Body of pancreas (tissue), 4 donors: ENCODE data around the gene RNF10. TPM values are rescaled to one million over a fixed set of nuclear protein-coding genes. Genes with fewer than 3 reads are reported as not detected.

Source experiments
- ATAC-seq: fragments of 150-250 bp; one replicate; pipeline ENCODE4 v1.9.1; 2016
- DNase-seq, 4 donors: peaks; one replicate each; pipeline ENCODE4 v3.0.0-alpha.2; 2019
- H3K27ac ChIP-seq, 4 donors: fragments of 200-600 bp; sonication (generic); 1 replicate in 3 of 4; 2 replicates in 1 of 4; pipeline versions ENCODE4 v1.5.1 to v1.6.1; 2016 to 2019; ENCODE audit warnings: mild to moderate bottlenecking in 1 of 4, mixed read lengths in 1 of 4, moderate library complexity in 1 of 4
- H3K27me3 ChIP-seq, 2 donors: fragments of 200-600 bp; sonication (generic); one replicate each; pipeline ENCODE4 v1.6.0; 2016; ENCODE audit warnings: mild to moderate bottlenecking in 1 of 2
- H3K36me3 ChIP-seq, 2 donors: fragments of 200-600 bp; sonication (generic); replicated peaks in 1 of 2; 2 replicates each; pipeline ENCODE4 v1.5.1; 2016; ENCODE audit warnings: low read depth in 2 of 2; ENCODE audit not compliant: insufficient read depth in 1 of 2
- H3K4me1 ChIP-seq: fragments of 200-600 bp; sonication (generic); one replicate; pipeline ENCODE4 v1.6.0; 2016
- H3K4me3 ChIP-seq, 2 donors: fragments of 200-600 bp; sonication (generic); 1 replicate in 1 of 2; 2 replicates in 1 of 2; pipeline ENCODE4 v1.5.1; 2016 to 2019
- H3K9me3 ChIP-seq, 3 donors: fragments of 200-600 bp; sonication (generic); 1 replicate in 2 of 3; 2 replicates in 1 of 3; pipeline ENCODE4 v1.5.1; 2016
- POLR2A ChIP-seq, 3 donors: fragments of 450-650 bp; IDR thresholded peaks; one replicate each; pipeline ENCODE4 v1.6.1; 2016; ENCODE audit warnings: antibody characterized with exemption in 3 of 3, mild to moderate bottlenecking in 2 of 3
- WGBS, 2 donors: methylation state at CpG; one replicate each; pipeline ENCODE4 v1.1.5; 2017; 5-methylcytosine and 5-hydroxymethylcytosine counted together
- intact Hi-C: fragments of 100-400 bp; cut with DNase I; formaldehyde crosslinking; loops from one replicate; pipeline ENCODE4 v1.15.1; 2023
- total RNA-seq, 2 donors: library from RNA; depleted of rRNA; stranded (reverse); fragments of >200 nt; gene quantifications; one replicate each; pipeline ENCODE4 v1.1.0, GENCODE V29; 2016
- TF ChIP-seq, protein P1 (sequence below), 7 experiments: fragments of 450-650 bp in 4 of 7; fragments of 200-600 bp in 3 of 7; sonication (generic) in 3 of 7; IDR thresholded peaks; one replicate each; pipeline ENCODE4 v1.5.1; 2016 to 2019; ENCODE audit warnings: antibody characterized with exemption in 7 of 7

RNF10 gene
- total RNA-seq, 2 donors from 2014 or later, result 62.5 to 124 TPM

DNA sequence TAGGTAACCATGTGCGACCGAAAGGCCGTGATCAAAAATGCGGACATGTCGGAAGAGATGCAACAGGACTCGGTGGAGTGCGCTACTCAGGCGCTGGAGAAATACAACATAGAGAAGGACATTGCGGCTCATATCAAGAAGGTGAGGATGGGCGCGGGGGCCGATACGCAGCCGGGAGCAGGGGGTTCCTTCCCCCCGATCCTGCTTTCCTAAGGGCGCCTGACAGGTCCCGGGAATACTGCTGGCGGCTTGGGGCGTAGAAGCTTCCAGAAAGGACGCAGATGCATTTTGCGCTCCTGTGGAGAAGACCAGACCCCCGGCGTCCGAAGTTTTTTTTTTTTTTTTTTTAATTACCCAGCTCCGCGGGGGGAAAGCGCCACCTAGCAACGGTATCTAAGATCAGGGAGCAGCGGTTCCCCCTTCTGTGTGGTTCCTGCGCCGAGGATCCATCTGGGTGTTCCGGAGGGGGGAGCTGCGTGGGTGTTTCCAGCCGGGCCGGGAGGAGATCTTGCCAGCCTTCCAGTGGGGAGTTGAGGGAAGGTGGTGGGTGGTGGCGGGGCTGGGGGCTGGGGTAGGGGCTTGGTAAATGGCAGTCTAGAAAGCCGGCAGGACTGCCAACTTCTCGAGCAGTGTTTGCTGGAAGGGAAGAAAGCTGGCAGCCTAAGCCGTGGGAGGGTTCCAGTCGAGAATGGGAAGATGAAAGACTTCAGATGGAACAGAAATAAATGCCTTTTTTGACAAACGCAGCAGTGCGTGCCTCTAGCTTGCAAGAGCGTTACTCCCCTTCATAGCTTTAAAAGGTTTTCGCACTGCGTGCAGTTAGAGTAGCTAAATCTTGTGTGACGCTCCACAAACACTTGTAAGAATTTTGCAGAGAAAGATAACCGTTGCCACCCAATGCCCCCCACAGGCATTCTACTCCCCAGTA, 37.5 kb upstream of the RNF10 start:
- no peak for TF ChIP-seq POLR2A (IDR thresholded peaks at IDR 0.05)
- TF ChIP-seq, protein P1, sequence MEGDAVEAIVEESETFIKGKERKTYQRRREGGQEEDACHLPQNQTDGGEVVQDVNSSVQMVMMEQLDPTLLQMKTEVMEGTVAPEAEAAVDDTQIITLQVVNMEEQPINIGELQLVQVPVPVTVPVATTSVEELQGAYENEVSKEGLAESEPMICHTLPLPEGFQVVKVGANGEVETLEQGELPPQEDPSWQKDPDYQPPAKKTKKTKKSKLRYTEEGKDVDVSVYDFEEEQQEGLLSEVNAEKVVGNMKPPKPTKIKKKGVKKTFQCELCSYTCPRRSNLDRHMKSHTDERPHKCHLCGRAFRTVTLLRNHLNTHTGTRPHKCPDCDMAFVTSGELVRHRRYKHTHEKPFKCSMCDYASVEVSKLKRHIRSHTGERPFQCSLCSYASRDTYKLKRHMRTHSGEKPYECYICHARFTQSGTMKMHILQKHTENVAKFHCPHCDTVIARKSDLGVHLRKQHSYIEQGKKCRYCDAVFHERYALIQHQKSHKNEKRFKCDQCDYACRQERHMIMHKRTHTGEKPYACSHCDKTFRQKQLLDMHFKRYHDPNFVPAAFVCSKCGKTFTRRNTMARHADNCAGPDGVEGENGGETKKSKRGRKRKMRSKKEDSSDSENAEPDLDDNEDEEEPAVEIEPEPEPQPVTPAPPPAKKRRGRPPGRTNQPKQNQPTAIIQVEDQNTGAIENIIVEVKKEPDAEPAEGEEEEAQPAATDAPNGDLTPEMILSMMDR (IDR thresholded peaks at IDR 0.05), result peak in 1 of 7 experiments; percentile 20
- DNase-seq, result peak; percentile 61 to 71 (median 64)
- no peaks in the 10 kb centered on the region for H3K36me3 ChIP-seq
- H3K4me3 ChIP-seq, result peak overlapping the region; percentile 49 to 97
- peak overlapping the region; percentile 73 to 88 (median 80) for H3K27ac ChIP-seq
- H3K27me3 ChIP-seq, result no peaks in the 10 kb centered on the region
- no peaks in the 10 kb centered on the region for H3K9me3 ChIP-seq
- H3K4me1 ChIP-seq, result peaks cover 17% of the 10 kb centered on the region
- WGBS, 2 donors, result 0 to 1% methylated on average over 39 to 47 of the region's 47 CpGs
- ATAC-seq, result peak; percentile 31
- intact Hi-C loops, result no loop called here

GRCh38 chr12:120497524-120498150, 36.5 kb upstream of the RNF10 start:
- H3K4me1 ChIP-seq, result peaks cover 17% of the 10 kb centered on the region
- DNase-seq, result no peak
- H3K27ac ChIP-seq, result no peak overlapping the region
- ATAC-seq, result no peak
- peak overlapping the region; percentile 49 to 97 for H3K4me3 ChIP-seq
- no peak for TF ChIP-seq POLR2A (IDR thresholded peaks at IDR 0.05)
- TF ChIP-seq, protein P1 (IDR thresholded peaks at IDR 0.05), result no peak
- no peaks in the 10 kb centered on the region for H3K36me3 ChIP-seq
- H3K27me3 ChIP-seq, result no peaks in the 10 kb centered on the region
- WGBS, 2 donors, result 18 to 31% methylated on average over 9 of the region's 9 CpGs
- H3K9me3 ChIP-seq, result no peaks in the 10 kb centered on the region
- intact Hi-C loops, result no loop called here

GRCh38 chr12:120498870-120499515, 35.2 kb upstream of the RNF10 start:
- 61 to 69% methylated on average over 3 of the region's 3 CpGs for WGBS, 2 donors
- intact Hi-C loops, result no loop called here
- no peak overlapping the region for H3K4me3 ChIP-seq
- ATAC-seq (no peak), DNase-seq (no peak)
- H3K9me3 ChIP-seq, result no peaks in the 10 kb centered on the region
- peak overlapping the region in 1 of 4 donors; percentile 3 for H3K27ac ChIP-seq
- H3K4me1 ChIP-seq, result peaks cover 17% of the 10 kb centered on the region
- peaks cover 0 to 4% of the 10 kb centered on the region in 2 donors for H3K36me3 ChIP-seq
- no peaks in the 10 kb centered on the region for H3K27me3 ChIP-seq
- TF ChIP-seq, protein P1 (IDR thresholded peaks at IDR 0.05), result no peak
- no peak for TF ChIP-seq POLR2A (IDR thresholded peaks at IDR 0.05)

GRCh38 chr12:120500581-120500980, 33.6 kb upstream of the RNF10 start:
- Histone ChIP-seq H3K4me1 (peaks cover 12% of the 10 kb centered on the region), H3K27ac (no peak overlapping the region), H3K9me3 (no peaks in the 10 kb centered on the region), H3K36me3 (peaks cover 0 to 4% of the 10 kb centered on the region in 2 donors), H3K4me3 (no peak overlapping the region), H3K27me3 (no peaks in the 10 kb centered on the region)
- TF ChIP-seq, protein P1 (IDR thresholded peaks at IDR 0.05), result no peak
- no peak for TF ChIP-seq POLR2A (IDR thresholded peaks at IDR 0.05)
- no peak for DNase-seq
- intact Hi-C loops, result no loop called here
- ATAC-seq, result no peak
- 81 to 100% methylated on average over 1 of the region's 1 CpG for WGBS, 2 donors
